ENCODE results near the gene ADGRF5. TPM values are rescaled to one million over a fixed set of nuclear protein-coding genes. Genes with fewer than 3 reads are reported as not detected.

The ADGRF5 gene
- total RNA-seq, 2 donors from 2014 or later, result 1.8 to 3.3 TPM

DNA sequence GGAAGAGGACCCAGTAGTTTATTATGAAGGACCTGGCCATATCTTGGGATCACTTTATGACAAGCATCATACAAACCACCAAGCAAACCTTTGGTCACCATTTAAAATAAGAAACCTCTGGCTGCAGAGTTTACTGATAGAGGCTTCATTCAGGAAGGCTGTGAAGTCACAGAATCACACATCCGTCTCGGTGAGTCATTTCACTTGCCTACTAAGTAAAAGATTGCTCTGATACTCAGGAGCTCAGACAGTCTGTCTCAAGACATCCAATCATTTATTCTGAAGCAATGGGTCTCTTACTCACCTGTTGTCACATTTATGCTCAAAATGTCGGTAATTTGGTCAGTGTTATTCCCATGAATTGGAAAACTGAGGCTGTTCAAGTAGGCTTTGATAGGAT lies 33.7 kb downstream of the ADGRF5 start:
- no peak overlapping the region for H3K27ac ChIP-seq
- no peaks in the 10 kb centered on the region for H3K27me3 ChIP-seq
- DNase-seq, result no peak
- no peaks in the 10 kb centered on the region for H3K4me1 ChIP-seq
- no peaks in the 10 kb centered on the region for H3K36me3 ChIP-seq
- no peak overlapping the region for H3K9ac ChIP-seq (ENCODE audit: low read depth in 2 of 2, low read length in 2 of 2)
- no peaks in the 10 kb centered on the region for H3K9me3 ChIP-seq
- no peak overlapping the region for H3K4me3 ChIP-seq
- TF ChIP-seq, protein P1, sequence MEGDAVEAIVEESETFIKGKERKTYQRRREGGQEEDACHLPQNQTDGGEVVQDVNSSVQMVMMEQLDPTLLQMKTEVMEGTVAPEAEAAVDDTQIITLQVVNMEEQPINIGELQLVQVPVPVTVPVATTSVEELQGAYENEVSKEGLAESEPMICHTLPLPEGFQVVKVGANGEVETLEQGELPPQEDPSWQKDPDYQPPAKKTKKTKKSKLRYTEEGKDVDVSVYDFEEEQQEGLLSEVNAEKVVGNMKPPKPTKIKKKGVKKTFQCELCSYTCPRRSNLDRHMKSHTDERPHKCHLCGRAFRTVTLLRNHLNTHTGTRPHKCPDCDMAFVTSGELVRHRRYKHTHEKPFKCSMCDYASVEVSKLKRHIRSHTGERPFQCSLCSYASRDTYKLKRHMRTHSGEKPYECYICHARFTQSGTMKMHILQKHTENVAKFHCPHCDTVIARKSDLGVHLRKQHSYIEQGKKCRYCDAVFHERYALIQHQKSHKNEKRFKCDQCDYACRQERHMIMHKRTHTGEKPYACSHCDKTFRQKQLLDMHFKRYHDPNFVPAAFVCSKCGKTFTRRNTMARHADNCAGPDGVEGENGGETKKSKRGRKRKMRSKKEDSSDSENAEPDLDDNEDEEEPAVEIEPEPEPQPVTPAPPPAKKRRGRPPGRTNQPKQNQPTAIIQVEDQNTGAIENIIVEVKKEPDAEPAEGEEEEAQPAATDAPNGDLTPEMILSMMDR (IDR thresholded peaks at IDR 0.05), result no peak
- intact Hi-C loops (cut with DNase I), result no loop called here

DNA sequence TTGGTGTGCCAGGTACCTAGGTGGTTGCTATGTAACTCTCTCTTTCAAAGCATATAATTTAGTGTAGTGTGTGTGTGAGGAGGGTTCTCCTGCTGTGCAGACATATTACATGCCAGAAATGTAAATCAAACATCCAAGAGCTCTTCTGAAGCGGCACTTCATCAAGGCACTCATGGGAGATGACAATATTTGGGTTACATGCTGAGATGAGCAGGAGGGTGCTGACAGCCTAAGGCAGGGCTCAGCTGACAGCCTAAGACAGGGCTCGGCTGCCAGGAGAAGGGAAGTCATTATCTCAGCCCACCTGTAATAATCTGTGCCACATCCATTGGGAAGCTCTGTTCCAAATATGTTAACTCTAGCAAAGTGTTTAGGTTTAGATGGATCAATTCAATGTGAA lies 39.1 kb downstream of the ADGRF5 start:
- Histone ChIP-seq H3K36me3 (no peaks in the 10 kb centered on the region), H3K9ac (ENCODE audit: low read depth in 2 of 2, low read length in 2 of 2) (no peak overlapping the region), H3K4me1 (no peaks in the 10 kb centered on the region), H3K9me3 (no peaks in the 10 kb centered on the region), H3K27ac (no peak overlapping the region), H3K4me3 (no peak overlapping the region), H3K27me3 (no peaks in the 10 kb centered on the region)
- TF ChIP-seq, protein P1 (IDR thresholded peaks at IDR 0.05), result no peak
- intact Hi-C loops (cut with DNase I), result no loop called here
- no peak for DNase-seq

DNA sequence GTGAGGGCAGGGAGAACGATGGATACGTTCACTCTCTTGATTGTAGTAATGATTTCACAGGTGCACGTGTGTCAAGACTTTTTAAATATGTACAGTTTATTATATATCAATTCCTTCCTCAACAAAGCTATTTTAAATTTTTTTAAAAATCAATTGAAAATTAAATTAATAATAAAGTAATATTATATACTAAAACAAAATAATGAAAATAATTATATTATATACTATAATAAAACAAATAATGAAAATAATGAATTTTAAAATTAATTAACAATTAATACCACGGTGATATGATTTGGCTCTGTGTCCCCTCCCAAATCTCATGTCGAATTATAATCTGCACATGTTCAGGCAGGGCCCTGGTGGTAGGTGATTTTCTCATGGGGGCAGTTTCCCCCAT lies 42.7 kb downstream of the ADGRF5 start:
- no peak for DNase-seq
- no peaks in the 10 kb centered on the region for H3K27me3 ChIP-seq
- TF ChIP-seq, protein P1 (IDR thresholded peaks at IDR 0.05), result no peak
- H3K9ac ChIP-seq (ENCODE audit: low read depth in 2 of 2, low read length in 2 of 2), result no peak overlapping the region
- H3K27ac ChIP-seq, result no peak overlapping the region
- no peaks in the 10 kb centered on the region for H3K4me1 ChIP-seq
- no peaks in the 10 kb centered on the region for H3K9me3 ChIP-seq
- no peak overlapping the region for H3K4me3 ChIP-seq
- intact Hi-C loops (cut with DNase I), result no loop called here
- no peaks in the 10 kb centered on the region for H3K36me3 ChIP-seq

DNA sequence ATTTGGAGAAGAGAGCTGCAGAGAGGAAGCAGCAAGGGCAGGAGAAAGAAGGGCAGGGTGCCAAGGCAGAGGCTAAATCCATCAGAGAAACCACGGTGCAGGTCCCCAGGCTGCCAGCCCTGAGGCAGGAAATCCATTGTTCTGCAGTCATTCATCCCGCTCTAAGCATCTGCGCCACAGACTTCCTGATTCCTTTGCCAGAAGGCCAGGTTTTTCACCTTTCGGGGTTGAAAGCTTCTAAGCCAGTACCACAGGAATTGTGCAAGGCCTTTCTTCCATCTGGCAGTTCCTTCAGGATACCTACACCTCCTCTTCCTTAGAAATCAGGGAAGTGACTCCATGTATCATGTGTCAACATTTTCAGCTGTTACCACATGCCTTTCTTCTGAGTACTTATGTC lies 45.6 kb downstream of the ADGRF5 start:
- H3K9ac ChIP-seq (ENCODE audit: low read depth in 2 of 2, low read length in 2 of 2), result no peak overlapping the region
- no peaks in the 10 kb centered on the region for H3K36me3 ChIP-seq
- no peaks in the 10 kb centered on the region for H3K9me3 ChIP-seq
- TF ChIP-seq, protein P1 (IDR thresholded peaks at IDR 0.05), result no peak
- intact Hi-C loops (cut with DNase I), result no loop called here
- H3K27ac ChIP-seq, result no peak overlapping the region
- H3K4me3 ChIP-seq, result no peak overlapping the region
- peak; percentile 25 for DNase-seq
- H3K27me3 ChIP-seq, result no peaks in the 10 kb centered on the region
- H3K4me1 ChIP-seq, result no peaks in the 10 kb centered on the region

DNA sequence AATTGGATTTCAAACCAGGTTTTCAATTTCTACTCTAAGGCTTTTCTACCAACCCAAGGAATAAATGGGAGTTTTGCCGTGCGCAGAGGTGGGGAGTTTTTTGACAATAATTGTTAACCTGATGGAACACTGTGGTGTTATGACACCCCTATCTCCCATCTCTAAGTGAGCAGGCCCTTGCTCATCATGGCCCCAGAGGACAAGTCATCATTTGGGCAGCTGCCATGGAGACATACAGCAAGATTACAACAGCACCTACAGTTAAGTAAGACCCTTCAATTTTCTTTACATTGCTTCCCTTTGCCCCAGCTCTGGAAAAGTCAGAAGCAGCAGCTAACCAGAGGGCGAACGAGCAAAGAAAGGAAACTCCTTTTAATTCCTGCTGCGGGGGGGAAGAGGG lies 54.3 kb downstream of the ADGRF5 start:
- H3K4me1 ChIP-seq, result no peaks in the 10 kb centered on the region
- H3K9ac ChIP-seq (ENCODE audit: low read depth in 2 of 2, low read length in 2 of 2), result no peak overlapping the region
- no peaks in the 10 kb centered on the region for H3K36me3 ChIP-seq
- no peak overlapping the region for H3K27ac ChIP-seq
- intact Hi-C loops (cut with DNase I), result no loop called here
- DNase-seq, result no peak
- H3K9me3 ChIP-seq, result no peaks in the 10 kb centered on the region
- no peaks in the 10 kb centered on the region for H3K27me3 ChIP-seq
- no peak overlapping the region for H3K4me3 ChIP-seq
- TF ChIP-seq, protein P1 (IDR thresholded peaks at IDR 0.05), result no peak

DNA sequence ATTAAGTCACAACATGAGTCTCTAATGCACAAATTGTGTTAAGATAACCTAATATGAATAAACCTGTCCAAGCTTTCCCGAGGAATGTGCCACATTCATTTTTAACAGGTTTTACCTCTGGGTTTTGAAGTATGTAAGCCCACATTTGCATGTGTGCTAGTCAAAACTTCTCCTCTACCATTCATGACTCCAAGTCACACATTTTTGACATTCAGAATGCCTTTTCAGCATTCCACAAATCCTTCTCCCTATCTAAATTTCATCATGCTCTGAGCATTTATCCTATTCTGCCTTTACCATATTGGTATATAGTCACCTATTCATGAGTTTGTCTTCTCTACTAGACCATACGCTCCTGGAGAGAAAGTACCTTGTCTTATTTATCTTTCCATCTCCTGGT lies 56.5 kb downstream of the ADGRF5 start:
- no peak overlapping the region for H3K27ac ChIP-seq
- H3K27me3 ChIP-seq, result no peaks in the 10 kb centered on the region
- TF ChIP-seq, protein P1 (IDR thresholded peaks at IDR 0.05), result no peak
- H3K9me3 ChIP-seq, result no peaks in the 10 kb centered on the region
- no peak overlapping the region for H3K4me3 ChIP-seq
- no peak for DNase-seq
- intact Hi-C loops (cut with DNase I), result no loop called here
- no peaks in the 10 kb centered on the region for H3K36me3 ChIP-seq
- H3K4me1 ChIP-seq, result no peaks in the 10 kb centered on the region
- no peak overlapping the region for H3K9ac ChIP-seq (ENCODE audit: low read depth in 2 of 2, low read length in 2 of 2)

Data from colonic mucosa (tissue), 4 donors.